GM12875 (cell line): ENCODE measurements around the gene SETD3.

Experiments
- H3K4me3 ChIP-seq: one replicate; pipeline ENCODE4 v1.5.1; 2011; ENCODE audit warnings: low read depth, low read length, control low read depth
- CTCF ChIP-seq: IDR thresholded peaks from 2 replicates; pipeline ENCODE4 v1.5.1; 2011; ENCODE audit warnings: low read depth, mild to moderate bottlenecking, control low read depth, inconsistent platforms, low read length, moderate library complexity, borderline replicate concordance; ENCODE audit not compliant: insufficient read depth

Gene SETD3

GRCh38 chr14:99479906-99480869 is at the start of gene SETD3:
Gene SETD3 (minus strand): TSS chr14:99480859. CDS start chr14:99465805, 15,054 bp downstream.
- H3K4me3 ChIP-seq = peak within 1 kb of the TSS; percentile 85
- TF ChIP-seq CTCF = no peak

- no peak for TF ChIP-seq CTCF
- no peak overlapping the region for H3K4me3 ChIP-seq
These were observed 49.2 kb upstream of the SETD3 start for GRCh38 chr14:99529899-99530298.

- H3K4me3 ChIP-seq = no peak overlapping the region
These were observed 46.9 kb upstream of the SETD3 start for GRCh38 chr14:99527427-99528076.

GRCh38 chr14:99527026-99527425 is 46.4 kb upstream of the SETD3 start:
- H3K4me3 ChIP-seq = no peak overlapping the region
- no peak for TF ChIP-seq CTCF

More at GRCh38 chr14:99527427-99528076, 46.9 kb upstream of the SETD3 start:
- TF ChIP-seq CTCF = no peak

- no peak for TF ChIP-seq CTCF
These were observed 45.0 kb upstream of the SETD3 start for GRCh38 chr14:99525699-99526080.

GRCh38 chr14:99524804-99525698 is 44.4 kb upstream of the SETD3 start:
- no peak overlapping the region for H3K4me3 ChIP-seq
- no peak for TF ChIP-seq CTCF

More at GRCh38 chr14:99525699-99526080, 45.0 kb upstream of the SETD3 start:
- H3K4me3 ChIP-seq = no peak overlapping the region
